A549 (cell line): ENCODE data around the gene MYH11. TPM values are rescaled to one million over a fixed set of nuclear protein-coding genes. Genes with fewer than 3 reads are reported as not detected.

Experiments
- ATAC-seq, 2 experiments: fragments of 200-7000 bp in 1 of 2; fragments of >200 bp in 1 of 2; cut with Nextera tagmentation in 1 of 2; cut with Tn5 transposase in 1 of 2; 3 replicates each; pipeline versions ENCODE4 v1.8.0 to v1.9.1; 2018 to 2020; ENCODE audit warnings: mild to moderate bottlenecking in 1 of 2, moderate library complexity in 1 of 2
- CTCF ChIA-PET: fragments of 300-600 bp; sonication (Branson Sonifier 250); formaldehyde crosslinking; extraction: SDS; loops from one replicate; lab custom pipeline; 2021; ENCODE audit warnings: antibody characterized with exemption, inconsistent platforms; lab: Yijun Ruan, JAX
- POLR2A ChIA-PET: fragments of 350-600 bp; formaldehyde crosslinking; extraction: SDS; loops from one replicate; lab custom pipeline; 2021; ENCODE audit warnings: antibody characterized with exemption, inconsistent platforms; lab: Yijun Ruan, JAX
- DNase-seq, 2 experiments: peaks; one replicate each; pipeline versions ENCODE4 v3.0.0 to v3.0.0-alpha.2; 2011 to 2016; ENCODE audit warnings: low read depth in 1 of 2, low spot score in 1 of 2
- FAIRE-seq: peaks from 2 replicates; lab custom pipeline; 2011; peaks lifted over from hg19 to GRCh38; lab: Jason Lieb, UNC
- H3K27ac ChIP-seq, 2 experiments: fragments of >200 bp; sonication (Bioruptor Twin); formaldehyde crosslinking; 3 replicates each; pipeline ENCODE4 v1.5.1; 2016 to 2017
- H3K4me1 ChIP-seq: fragments of >200 bp; sonication (Bioruptor Twin); formaldehyde crosslinking; 3 replicates; pipeline ENCODE4 v1.6.1; 2016
- H3K4me2 ChIP-seq: fragments of >200 bp; sonication (Bioruptor Twin); formaldehyde crosslinking; 3 replicates; pipeline ENCODE4 v1.6.1; 2016
- H3K4me3 ChIP-seq: fragments of >200 bp; sonication (Bioruptor Twin); formaldehyde crosslinking; 3 replicates; pipeline ENCODE4 v1.5.1; 2016
- H3K9me3 ChIP-seq: fragments of >200 bp; sonication (Bioruptor Twin); formaldehyde crosslinking; 3 replicates; pipeline ENCODE4 v1.6.1; 2016
- BHLHE40 ChIP-seq: IDR thresholded peaks from 2 replicates; pipeline ENCODE4 v1.6.1; 2012; ENCODE audit warnings: low read depth, low read length, inconsistent platforms
- CEBPB ChIP-seq, 2 experiments: fragments of >200 bp in 1 of 2; sonication (Bioruptor Twin) in 1 of 2; formaldehyde crosslinking in 1 of 2; IDR thresholded peaks; 2 replicates each; pipeline ENCODE4 v1.6.1; 2012 to 2016
- CHD2 ChIP-seq: fragments of 150-350 bp; IDR thresholded peaks from 2 replicates; pipeline ENCODE4 v1.6.1; 2014; ENCODE audit warnings: low read length; ENCODE audit not compliant: partially characterized antibody
- CHD4 ChIP-seq: fragments of 200-600 bp; sonication (generic); IDR thresholded peaks from 2 replicates; pipeline ENCODE4 v1.6.1; 2016; ENCODE audit warnings: antibody characterized with exemption, mild to moderate bottlenecking, borderline replicate concordance
- FOSB ChIP-seq: fragments of 250-450 bp; sonication (Bioruptor Pico); IDR thresholded peaks from 2 replicates; pipeline ENCODE4 v1.5.0; 2020; ENCODE audit warnings: mild to moderate bottlenecking, moderate library complexity
- HOXA7 ChIP-seq: fragments of 250-450 bp; sonication (Bioruptor Pico); IDR thresholded peaks from 2 replicates; pipeline ENCODE4 v1.5.0; 2020; ENCODE audit warnings: mild to moderate bottlenecking, moderate library complexity
- HOXB5 ChIP-seq: fragments of 250-450 bp; sonication (Bioruptor Pico); IDR thresholded peaks from 2 replicates; pipeline ENCODE4 v1.5.0; 2020; ENCODE audit warnings: mild to moderate bottlenecking, moderate library complexity
- JUN ChIP-seq, 2 experiments: fragments of >200 bp; sonication (Bioruptor Twin); formaldehyde crosslinking; IDR thresholded peaks; 2 replicates in 1 of 2; 3 replicates in 1 of 2; pipeline ENCODE4 v1.6.1; 2016 to 2017
- KDM5A ChIP-seq: fragments of 200-600 bp; sonication (generic); IDR thresholded peaks from 2 replicates; pipeline ENCODE4 v1.6.1; 2016; ENCODE audit warnings: antibody characterized with exemption, mild to moderate bottlenecking
- MAFK ChIP-seq: fragments of 450-650 bp; IDR thresholded peaks from 2 replicates; pipeline ENCODE4 v1.6.1; 2014; ENCODE audit not compliant: partially characterized antibody
- NFE2L2 ChIP-seq: fragments of 150-350 bp; conservative IDR thresholded peaks from 2 replicates; pipeline ENCODE4 v1.6.1; 2014; ENCODE audit warnings: low read length
- PHF8 ChIP-seq: fragments of 200-600 bp; sonication (generic); IDR thresholded peaks from 2 replicates; pipeline ENCODE4 v1.6.1; 2016; ENCODE audit warnings: low read depth, mild to moderate bottlenecking, antibody characterized with exemption, moderate library complexity, borderline replicate concordance
- POLR2A ChIP-seq: IDR thresholded peaks from 2 replicates; pipeline ENCODE4 v1.6.1; 2012; ENCODE audit warnings: mild to moderate bottlenecking, low read length
- SMC3 ChIP-seq: fragments of >200 bp; sonication (Bioruptor Twin); formaldehyde crosslinking; IDR thresholded peaks from 3 replicates; pipeline ENCODE4 v1.6.1; 2018; ENCODE audit warnings: inconsistent platforms
- TFCP2L1 ChIP-seq: fragments of 250-450 bp; sonication (Bioruptor Pico); IDR thresholded peaks from 2 replicates; pipeline ENCODE4 v1.5.0; 2021; ENCODE audit warnings: mild to moderate bottlenecking
- ZC3H11A ChIP-seq: fragments of 450-650 bp; IDR thresholded peaks from 2 replicates; pipeline ENCODE4 v1.6.1; 2014; ENCODE audit warnings: antibody characterized with exemption, mild to moderate bottlenecking
- ZFP36 ChIP-seq: fragments of 450-650 bp; IDR thresholded peaks from 2 replicates; pipeline ENCODE4 v1.6.1; 2014; ENCODE audit warnings: borderline replicate concordance; ENCODE audit not compliant: partially characterized antibody
- WGBS: methylation state at CpG from one replicate; pipeline ENCODE4 v1.1.6; 2017; ENCODE audit errors: missing lambda C conversion rate; 5-methylcytosine and 5-hydroxymethylcytosine counted together
- polyA plus RNA-seq, 4 experiments: library from polyadenylated mRNA; depleted of rRNA in 3 of 4; stranded (reverse); fragments of >200 nt; fragmentation: RNase III in 1 of 4; extraction: RNeasy Plus Mini Kit Qiagen cat#74134 plus additional on column Dnase treatment in 1 of 4; gene quantifications; 2 replicates in 3 of 4; 3 replicates in 1 of 4; pipeline ENCODE4 v1.2.3, GENCODE V29; 2011 to 2017
- TF ChIP-seq, protein P1 (sequence below): IDR thresholded peaks from 2 replicates; pipeline ENCODE4 v1.6.1; 2012
- TF ChIP-seq, protein P2 (sequence below): IDR thresholded peaks from 2 replicates; pipeline ENCODE4 v1.6.1; 2012; ENCODE audit warnings: low read depth, borderline replicate concordance
- TF ChIP-seq, protein P3 (sequence below): IDR thresholded peaks from 2 replicates; pipeline ENCODE4 v1.6.1; 2012
- TF ChIP-seq, protein P4 (sequence below): fragments of >200 bp; sonication (Bioruptor Twin); formaldehyde crosslinking; IDR thresholded peaks from 3 replicates; pipeline ENCODE4 v1.6.1; 2016
- TF ChIP-seq, protein P5 (sequence below): fragments of >200 bp; sonication (Bioruptor Twin); formaldehyde crosslinking; IDR thresholded peaks from 3 replicates; pipeline ENCODE4 v1.5.1; 2016

The MYH11 gene
- polyA plus RNA-seq, 2 of the 4 experiments (the other 2 are of a cell fraction), result 0.03 to 0.09 TPM

DNA sequence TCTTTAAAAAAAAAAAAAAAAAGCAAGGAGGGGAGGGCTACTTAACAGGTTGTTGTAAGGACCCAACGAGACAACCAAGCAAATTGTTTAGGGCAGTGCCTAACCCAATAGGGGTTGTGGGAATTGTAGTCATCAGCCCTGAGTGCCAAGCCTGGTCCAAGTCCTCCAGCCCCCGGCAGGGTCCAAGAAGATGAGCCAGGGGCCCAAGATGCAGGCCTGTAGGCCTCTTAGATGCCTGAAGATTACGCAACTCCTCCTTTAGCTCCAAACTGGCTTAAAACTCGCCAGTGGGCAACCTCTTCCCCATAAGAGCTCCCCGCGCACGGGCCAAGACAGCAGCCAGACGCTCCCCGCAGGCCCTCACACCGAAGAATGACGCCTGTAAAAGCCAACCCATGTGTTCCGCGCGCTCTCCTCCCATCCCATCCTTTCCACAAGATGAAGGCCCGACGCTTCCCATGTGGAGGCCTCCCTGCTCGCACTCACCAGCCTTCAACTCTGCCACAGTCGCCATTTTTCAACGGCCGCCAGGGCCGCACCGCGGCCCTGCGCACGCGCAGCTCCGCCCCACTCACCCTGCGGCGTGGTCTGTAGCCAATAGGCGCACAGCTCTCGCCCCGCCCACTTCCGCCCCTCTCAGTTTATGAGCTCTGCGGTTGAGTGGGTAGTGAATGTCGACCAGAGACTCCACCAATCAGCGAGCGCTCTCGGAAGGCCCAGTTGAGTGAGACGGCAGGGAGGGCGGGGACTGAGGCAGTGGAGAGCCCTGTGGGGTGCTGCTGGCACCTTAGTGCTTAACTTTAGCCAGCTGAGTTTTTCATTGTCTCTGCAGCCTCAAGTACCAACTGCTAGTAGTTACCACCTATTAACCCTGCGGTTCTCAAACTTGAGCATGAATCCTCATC is 31.5 kb upstream of the MYH11 start, which contains the start of gene CEP20:
TSS of gene CEP20 (minus strand) at position 532 of the 905 bp plus-strand sequence. CDS start at position 514, 18 bp downstream.
- peak within 1 kb of the TSS; percentile 90 to 98 for H3K27ac ChIP-seq
- CTCF ChIA-PET, result interaction anchor here (0.8 to 4.6 kb wide), 7 partner anchors 9 to 111 kb away, joined by 3 to 28 read pairs (median 5); no protein-coding TSS in a partner anchor
- peak; percentile 100 for ATAC-seq
- no peaks in the 10 kb centered on the region for H3K9me3 ChIP-seq
- under 1% methylated on average over 33 of the region's 41 CpGs for WGBS
- peak; percentile 81 for FAIRE-seq
- POLR2A ChIA-PET, result interaction anchor here (0.5 to 2.3 kb wide), 16 partner anchors 9 to 246 kb away, joined by 3 to 25 read pairs (median 5); no protein-coding TSS in a partner anchor
- peaks cover 48% of the 10 kb centered on the region for H3K4me1 ChIP-seq
- DNase-seq, result peak; percentile 99 to 100
- TF ChIP-seq TFCP2L1 (CRISPR knock-in tag) (no peak), KDM5A (peak; percentile 94), POLR2A (peak; percentile 74), CHD2 (no peak), PHF8 (peak; percentile 75), MAFK (peak; percentile 1), FOSB (CRISPR knock-in tag) (peak; percentile 74; the same call in 1 of the 2 replicates), ZFP36 (no peak), CEBPB (IDR thresholded peaks at IDR 0.05) (peak; percentile 32 to 89; a peak in 3 of 4 replicates), SMC3 (no peak), JUN (IDR thresholded peaks at IDR 0.05) (peak in 1 of 2 experiments; percentile 84; a peak in 3 of 5 replicates), HOXB5 (CRISPR knock-in tag) (peak; percentile 67; the same call in 1 of the 2 replicates)
- TF ChIP-seq, protein P1, sequence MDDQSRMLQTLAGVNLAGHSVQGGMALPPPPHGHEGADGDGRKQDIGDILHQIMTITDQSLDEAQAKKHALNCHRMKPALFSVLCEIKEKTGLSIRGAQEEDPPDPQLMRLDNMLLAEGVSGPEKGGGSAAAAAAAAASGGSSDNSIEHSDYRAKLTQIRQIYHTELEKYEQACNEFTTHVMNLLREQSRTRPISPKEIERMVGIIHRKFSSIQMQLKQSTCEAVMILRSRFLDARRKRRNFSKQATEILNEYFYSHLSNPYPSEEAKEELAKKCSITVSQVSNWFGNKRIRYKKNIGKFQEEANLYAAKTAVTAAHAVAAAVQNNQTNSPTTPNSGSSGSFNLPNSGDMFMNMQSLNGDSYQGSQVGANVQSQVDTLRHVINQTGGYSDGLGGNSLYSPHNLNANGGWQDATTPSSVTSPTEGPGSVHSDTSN, result 0 out of 2 replicates have a peak, but pooled peaks have one; percentile 22
- TF ChIP-seq, protein P2, sequence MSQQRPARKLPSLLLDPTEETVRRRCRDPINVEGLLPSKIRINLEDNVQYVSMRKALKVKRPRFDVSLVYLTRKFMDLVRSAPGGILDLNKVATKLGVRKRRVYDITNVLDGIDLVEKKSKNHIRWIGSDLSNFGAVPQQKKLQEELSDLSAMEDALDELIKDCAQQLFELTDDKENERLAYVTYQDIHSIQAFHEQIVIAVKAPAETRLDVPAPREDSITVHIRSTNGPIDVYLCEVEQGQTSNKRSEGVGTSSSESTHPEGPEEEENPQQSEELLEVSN, result 0 out of 2 replicates have a peak, but pooled peaks have one; percentile 57
- TF ChIP-seq, protein P3, sequence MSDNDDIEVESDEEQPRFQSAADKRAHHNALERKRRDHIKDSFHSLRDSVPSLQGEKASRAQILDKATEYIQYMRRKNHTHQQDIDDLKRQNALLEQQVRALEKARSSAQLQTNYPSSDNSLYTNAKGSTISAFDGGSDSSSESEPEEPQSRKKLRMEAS, result peak; percentile 67
- TF ChIP-seq, protein P4, sequence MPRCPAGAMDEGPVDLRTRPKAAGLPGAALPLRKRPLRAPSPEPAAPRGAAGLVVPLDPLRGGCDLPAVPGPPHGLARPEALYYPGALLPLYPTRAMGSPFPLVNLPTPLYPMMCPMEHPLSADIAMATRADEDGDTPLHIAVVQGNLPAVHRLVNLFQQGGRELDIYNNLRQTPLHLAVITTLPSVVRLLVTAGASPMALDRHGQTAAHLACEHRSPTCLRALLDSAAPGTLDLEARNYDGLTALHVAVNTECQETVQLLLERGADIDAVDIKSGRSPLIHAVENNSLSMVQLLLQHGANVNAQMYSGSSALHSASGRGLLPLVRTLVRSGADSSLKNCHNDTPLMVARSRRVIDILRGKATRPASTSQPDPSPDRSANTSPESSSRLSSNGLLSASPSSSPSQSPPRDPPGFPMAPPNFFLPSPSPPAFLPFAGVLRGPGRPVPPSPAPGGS, result peak; percentile 41; the same call in 1 of the 3 replicates
- TF ChIP-seq, protein P5, sequence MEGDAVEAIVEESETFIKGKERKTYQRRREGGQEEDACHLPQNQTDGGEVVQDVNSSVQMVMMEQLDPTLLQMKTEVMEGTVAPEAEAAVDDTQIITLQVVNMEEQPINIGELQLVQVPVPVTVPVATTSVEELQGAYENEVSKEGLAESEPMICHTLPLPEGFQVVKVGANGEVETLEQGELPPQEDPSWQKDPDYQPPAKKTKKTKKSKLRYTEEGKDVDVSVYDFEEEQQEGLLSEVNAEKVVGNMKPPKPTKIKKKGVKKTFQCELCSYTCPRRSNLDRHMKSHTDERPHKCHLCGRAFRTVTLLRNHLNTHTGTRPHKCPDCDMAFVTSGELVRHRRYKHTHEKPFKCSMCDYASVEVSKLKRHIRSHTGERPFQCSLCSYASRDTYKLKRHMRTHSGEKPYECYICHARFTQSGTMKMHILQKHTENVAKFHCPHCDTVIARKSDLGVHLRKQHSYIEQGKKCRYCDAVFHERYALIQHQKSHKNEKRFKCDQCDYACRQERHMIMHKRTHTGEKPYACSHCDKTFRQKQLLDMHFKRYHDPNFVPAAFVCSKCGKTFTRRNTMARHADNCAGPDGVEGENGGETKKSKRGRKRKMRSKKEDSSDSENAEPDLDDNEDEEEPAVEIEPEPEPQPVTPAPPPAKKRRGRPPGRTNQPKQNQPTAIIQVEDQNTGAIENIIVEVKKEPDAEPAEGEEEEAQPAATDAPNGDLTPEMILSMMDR, result no peak
- TF ChIP-seq, all 56 proteins: peak for 12
- Histone ChIP-seq H3K4me3 (peak within 1 kb of the TSS; percentile 86), H3K4me2 (peak within 1 kb of the TSS; percentile 93)

DNA sequence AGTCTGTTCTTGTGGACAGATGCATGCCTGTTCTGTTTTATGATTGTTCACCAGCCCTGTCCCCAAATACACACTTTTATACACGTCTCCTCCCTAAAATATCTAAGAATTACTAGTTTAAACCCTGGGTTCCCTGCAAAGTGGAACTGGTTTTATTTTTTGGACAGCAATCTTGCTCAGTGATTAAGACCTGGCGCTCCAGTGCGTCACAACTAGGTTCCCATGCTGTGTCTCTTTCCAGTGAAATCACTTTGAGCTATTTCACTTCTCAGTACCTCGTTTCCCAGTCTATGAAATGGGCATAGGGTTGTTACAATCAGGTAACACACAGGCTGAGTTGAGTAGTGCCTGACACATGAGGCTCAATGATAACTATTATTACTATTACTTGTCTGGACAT is 30.5 kb upstream of the MYH11 start:
- POLR2A ChIA-PET, result interaction anchor here (1.2 to 2.3 kb wide), 4 partner anchors 58 to 187 kb away, joined by 3 to 11 read pairs (median 9); no protein-coding TSS in a partner anchor
- FAIRE-seq, result no peak
- peak overlapping the region; percentile 86 for H3K4me3 ChIP-seq
- peaks cover 48% of the 10 kb centered on the region for H3K4me1 ChIP-seq
- CTCF ChIA-PET, result interaction anchor here (1.1 to 4.6 kb wide), 4 partner anchors 12 to 110 kb away, joined by 3 to 28 read pairs (median 10); no protein-coding TSS in a partner anchor
- no peak for DNase-seq
- H3K4me2 ChIP-seq, result peak overlapping the region; percentile 93
- H3K9me3 ChIP-seq, result no peaks in the 10 kb centered on the region
- WGBS, result 78% methylated on average over 4 of the region's 4 CpGs
- TF ChIP-seq BHLHE40 (no peak), ZC3H11A (no peak), NFE2L2 (no peak), CHD4 (no peak), HOXB5 (CRISPR knock-in tag) (no peak), HOXA7 (CRISPR knock-in tag) (no peak)
- no peak for ATAC-seq
- H3K27ac ChIP-seq, result peak overlapping the region; percentile 90 to 98
